ENCODE data around the gene HNRNPH1. TPM values are rescaled to one million over a fixed set of nuclear protein-coding genes. Genes with fewer than 3 reads are reported as not detected.

HNRNPH1 gene
- total RNA-seq, 1 experiment from 2014 or later = 1,009 TPM

DNA sequence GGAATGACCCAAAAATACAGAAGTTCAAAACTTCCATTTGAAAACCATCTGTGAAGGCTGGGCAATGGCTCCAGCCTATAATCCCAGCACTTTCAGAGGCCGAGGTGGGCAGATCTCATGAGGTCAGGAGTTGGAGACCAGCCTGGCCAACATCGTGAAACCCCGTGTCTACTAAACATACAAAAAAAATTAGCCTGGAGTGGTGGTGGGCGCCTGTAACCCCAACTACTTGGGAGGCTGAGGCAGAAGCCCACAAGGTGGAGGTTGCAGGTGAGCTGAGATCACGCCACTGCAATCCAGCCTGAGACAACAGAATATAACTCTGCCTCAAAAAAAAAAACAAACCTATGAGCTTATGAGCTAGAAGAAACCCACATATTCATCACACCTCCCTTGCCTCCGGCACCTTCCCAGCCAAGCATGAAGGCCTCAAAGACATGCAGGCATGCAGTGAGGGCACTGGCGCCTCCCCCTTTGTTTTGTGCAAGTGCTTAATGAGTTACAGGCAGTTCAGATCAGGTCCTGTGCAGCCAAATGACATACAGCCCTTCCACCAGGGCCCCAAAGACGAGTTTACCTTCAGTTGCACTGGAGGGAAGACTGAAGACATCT, 9.9 kb downstream of the HNRNPH1 start:
- Histone ChIP-seq H3K27me3 (no peaks in the 10 kb centered on the region; the same call in 1 of the 2 replicates), H3K4me1 (no peaks in the 10 kb centered on the region), H3K36me3 (peaks cover 92% of the 10 kb centered on the region), H3K9me3 (replicated peaks) (no peaks in the 10 kb centered on the region), H3K27ac (no peak overlapping the region), H3K4me3 (no peak overlapping the region)
- DNase-seq = no peak

DNA sequence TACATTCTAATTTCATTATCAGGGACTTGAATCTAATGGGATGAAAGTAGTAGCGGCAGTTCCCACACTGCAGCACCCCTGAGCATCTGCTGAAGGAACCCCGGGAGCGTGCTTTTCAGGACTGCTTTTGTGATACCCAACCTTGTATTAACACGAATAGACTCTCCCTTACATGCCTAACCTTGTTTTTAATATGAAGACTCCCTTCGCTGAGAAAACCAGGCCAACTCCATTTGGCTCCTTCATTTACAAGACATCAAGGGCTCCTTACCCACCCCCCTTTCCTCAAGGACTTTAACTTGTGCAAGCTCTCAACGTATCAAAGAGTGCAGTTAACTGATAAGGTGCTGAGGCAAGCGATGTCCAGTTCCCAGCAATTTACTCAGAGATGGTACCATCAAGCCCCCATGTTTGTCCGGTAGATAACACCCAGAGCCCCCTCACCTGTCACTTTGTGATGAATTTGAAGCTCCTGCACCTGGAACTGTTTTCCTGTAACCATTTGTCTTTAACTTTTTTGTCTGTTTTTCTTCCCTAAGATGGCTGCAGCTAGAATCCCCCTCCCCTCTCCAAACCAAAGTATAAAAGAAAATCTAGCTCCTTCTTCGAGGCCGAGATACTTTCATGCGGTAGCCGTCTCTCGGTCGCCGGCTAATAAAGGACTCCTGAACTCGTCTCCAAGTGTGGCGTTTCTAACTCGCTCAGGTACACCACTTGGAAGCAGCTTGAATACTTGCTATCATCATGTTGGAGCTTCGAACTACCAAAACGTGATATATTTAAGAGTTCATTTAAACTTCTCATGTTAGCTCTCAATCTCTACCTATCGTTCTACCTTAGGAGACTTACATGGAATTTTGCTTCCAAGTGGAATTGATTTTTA, 10.7 kb downstream of the HNRNPH1 start:
- H3K27ac ChIP-seq = no peak overlapping the region

GRCh38 chr5:179610903-179611265, 12.6 kb downstream of the HNRNPH1 start:
- Histone ChIP-seq H3K36me3 (peaks cover 75% of the 10 kb centered on the region), H3K4me1 (no peaks in the 10 kb centered on the region), H3K27ac (no peak overlapping the region), H3K4me3 (no peak overlapping the region), H3K9me3 (replicated peaks) (no peaks in the 10 kb centered on the region), H3K27me3 (no peaks in the 10 kb centered on the region; the same call in 1 of the 2 replicates)
- DNase-seq = no peak

More for the DNA sequence above, 10.7 kb downstream of the HNRNPH1 start:
- peak in 1 of 2 experiments; percentile 37 for DNase-seq
- no peaks in the 10 kb centered on the region; the same call in 1 of the 2 replicates for H3K27me3 ChIP-seq
- H3K4me1 ChIP-seq = no peaks in the 10 kb centered on the region
- H3K36me3 ChIP-seq = peaks cover 89% of the 10 kb centered on the region
- H3K4me3 ChIP-seq = no peak overlapping the region
- H3K9me3 ChIP-seq (replicated peaks) = no peaks in the 10 kb centered on the region

GRCh38 chr5:179610109-179610902, 13.2 kb downstream of the HNRNPH1 start:
- Histone ChIP-seq H3K27me3 (no peaks in the 10 kb centered on the region; the same call in 1 of the 2 replicates), H3K27ac (no peak overlapping the region), H3K9me3 (replicated peaks) (no peaks in the 10 kb centered on the region), H3K4me1 (no peaks in the 10 kb centered on the region), H3K36me3 (peaks cover 70% of the 10 kb centered on the region), H3K4me3 (no peak overlapping the region)
- DNase-seq = peak in 1 of 2 experiments; percentile 30

DNA sequence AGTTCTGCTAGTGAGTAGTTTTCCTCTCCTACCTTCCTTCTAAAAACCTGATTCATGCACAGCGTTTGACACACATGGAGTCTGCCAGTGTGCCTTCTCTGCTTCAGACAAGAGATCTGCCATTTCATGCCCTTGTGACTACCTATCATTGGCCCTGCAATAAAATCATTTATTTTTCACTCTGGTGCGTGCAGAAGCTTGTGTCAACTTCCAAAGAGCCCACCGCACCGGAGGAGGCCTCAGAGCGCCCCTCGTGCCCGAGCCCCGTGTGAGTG, 13.7 kb downstream of the HNRNPH1 start:
- no peaks in the 10 kb centered on the region for H3K9me3 ChIP-seq (replicated peaks)
- DNase-seq = no peak
- H3K27me3 ChIP-seq = no peaks in the 10 kb centered on the region; the same call in 1 of the 2 replicates
- no peak overlapping the region for H3K27ac ChIP-seq
- H3K36me3 ChIP-seq = peaks cover 66% of the 10 kb centered on the region
- H3K4me1 ChIP-seq = no peaks in the 10 kb centered on the region
- no peak overlapping the region for H3K4me3 ChIP-seq

DNA sequence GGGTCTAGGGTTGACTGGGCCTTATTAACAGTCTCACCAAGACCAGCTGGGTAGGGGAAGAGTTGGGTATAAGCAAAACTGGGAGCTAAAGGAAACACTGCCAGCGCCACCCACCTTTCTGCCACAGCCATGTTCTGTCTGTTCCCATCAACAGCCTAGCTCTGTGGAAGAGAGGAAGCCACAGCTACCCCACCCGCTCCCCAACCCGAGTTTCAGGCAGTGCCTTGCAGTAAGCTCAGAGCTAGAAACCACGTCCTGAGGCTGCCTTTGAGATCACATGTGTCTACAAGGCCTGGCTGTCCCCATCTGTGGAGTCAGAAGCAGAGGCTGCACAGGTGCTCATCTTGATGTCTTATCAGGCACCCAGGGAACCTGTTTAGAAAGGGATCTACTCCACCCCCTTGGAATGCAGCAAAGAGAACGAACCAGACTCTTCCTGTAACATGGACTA, 15.3 kb downstream of the HNRNPH1 start:
- Histone ChIP-seq H3K4me3 (no peak overlapping the region), H3K9me3 (replicated peaks) (no peaks in the 10 kb centered on the region), H3K27me3 (no peaks in the 10 kb centered on the region; the same call in 1 of the 2 replicates), H3K27ac (no peak overlapping the region), H3K36me3 (peaks cover 52% of the 10 kb centered on the region), H3K4me1 (no peaks in the 10 kb centered on the region)
- no peak for DNase-seq

DNA sequence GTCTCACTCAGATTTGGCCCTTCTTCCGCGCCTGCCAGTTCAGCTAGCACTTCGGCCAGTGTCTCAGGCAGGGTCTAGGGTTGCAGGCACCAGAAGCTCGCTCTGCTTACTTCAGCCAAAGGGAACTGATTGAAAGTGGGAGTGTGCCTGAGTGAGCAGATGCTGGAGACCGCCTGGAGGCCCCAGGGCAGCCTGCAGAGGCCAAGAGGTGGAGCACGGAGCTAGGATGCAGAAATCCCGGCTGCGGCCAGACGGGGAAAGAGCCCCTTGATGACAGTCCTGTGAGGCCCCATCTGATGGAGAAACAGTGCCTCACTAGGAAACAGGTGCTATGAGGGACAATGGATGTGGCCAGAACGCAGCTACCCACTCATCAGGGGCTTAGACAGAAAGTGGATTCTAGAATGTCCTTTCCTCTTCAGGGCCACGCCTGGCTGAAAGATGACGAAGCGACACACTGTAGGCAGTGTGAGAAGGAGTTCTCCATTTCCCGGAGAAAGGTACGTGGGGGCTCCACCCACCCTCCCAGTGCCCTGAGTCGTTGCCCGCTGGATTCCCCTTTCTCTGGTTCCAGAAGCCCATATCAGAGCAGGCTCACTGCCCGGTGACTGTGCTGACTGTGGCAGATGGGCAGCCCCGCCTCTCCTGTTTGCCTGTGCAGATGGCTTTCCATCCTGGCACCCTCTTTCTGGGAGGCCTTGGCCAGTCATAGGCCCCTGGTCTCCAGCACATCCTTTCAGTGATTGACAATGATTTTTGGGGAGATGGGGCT, 16.1 kb downstream of the HNRNPH1 start:
- H3K27ac ChIP-seq = no peak overlapping the region

GRCh38 chr5:179606910-179607159, 16.6 kb downstream of the HNRNPH1 start:
- peaks cover 45% of the 10 kb centered on the region for H3K36me3 ChIP-seq

More for the DNA sequence above, 16.1 kb downstream of the HNRNPH1 start:
- Histone ChIP-seq H3K36me3 (peaks cover 49% of the 10 kb centered on the region), H3K4me1 (no peaks in the 10 kb centered on the region), H3K27me3 (no peaks in the 10 kb centered on the region), H3K9me3 (replicated peaks) (no peaks in the 10 kb centered on the region), H3K4me3 (no peak overlapping the region)
- no peak for DNase-seq

GRCh38 chr5:179606071-179606909, 17.2 kb downstream of the HNRNPH1 start:
- Histone ChIP-seq H3K4me1 (no peaks in the 10 kb centered on the region), H3K9me3 (replicated peaks) (no peaks in the 10 kb centered on the region), H3K4me3 (no peak overlapping the region), H3K27ac (no peak overlapping the region), H3K27me3 (no peaks in the 10 kb centered on the region), H3K36me3 (peaks cover 40% of the 10 kb centered on the region)
- DNase-seq = peak in 1 of 2 experiments; percentile 35

More at GRCh38 chr5:179606910-179607159, 16.6 kb downstream of the HNRNPH1 start:
- Histone ChIP-seq H3K27ac (no peak overlapping the region), H3K4me3 (no peak overlapping the region), H3K9me3 (replicated peaks) (no peaks in the 10 kb centered on the region), H3K4me1 (no peaks in the 10 kb centered on the region), H3K27me3 (no peaks in the 10 kb centered on the region)
- DNase-seq = no peak

- Histone ChIP-seq H3K9me3 (replicated peaks) (no peaks in the 10 kb centered on the region), H3K27ac (no peak overlapping the region), H3K4me3 (no peak overlapping the region), H3K36me3 (peaks cover 31% of the 10 kb centered on the region), H3K4me1 (no peaks in the 10 kb centered on the region), H3K27me3 (no peaks in the 10 kb centered on the region)
- DNase-seq = no peak
These were observed 18.2 kb downstream of the HNRNPH1 start for GRCh38 chr5:179605026-179605833.

DNA sequence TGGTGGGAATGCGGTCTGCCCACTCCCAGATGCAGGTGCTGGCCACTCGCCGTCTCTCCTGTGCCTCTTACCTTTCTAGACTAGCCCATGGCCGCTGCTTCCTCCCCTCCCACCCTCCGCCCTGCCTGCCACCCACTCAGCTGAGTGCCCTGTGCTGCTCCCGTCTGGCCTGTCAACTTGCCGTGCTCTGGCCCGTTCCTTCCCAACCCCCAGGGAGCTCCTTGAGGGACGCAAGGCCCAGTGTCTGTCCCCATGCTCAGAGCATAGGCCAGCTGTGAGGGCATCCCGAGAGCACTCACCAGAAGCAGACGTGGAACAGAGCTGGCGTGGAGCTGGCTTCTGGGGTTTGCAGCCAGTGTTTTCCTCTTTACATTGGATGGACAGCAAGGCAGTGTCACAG, 20.2 kb downstream of the HNRNPH1 start:
- Histone ChIP-seq H3K27me3 (no peaks in the 10 kb centered on the region), H3K4me3 (no peak overlapping the region), H3K4me1 (no peaks in the 10 kb centered on the region), H3K36me3 (peaks cover 20% of the 10 kb centered on the region), H3K9me3 (replicated peaks) (no peaks in the 10 kb centered on the region), H3K27ac (no peak overlapping the region)
- DNase-seq = no peak

GRCh38 chr5:179601871-179602625, 21.4 kb downstream of the HNRNPH1 start:
- Histone ChIP-seq H3K36me3 (peaks cover 19% of the 10 kb centered on the region), H3K4me1 (no peaks in the 10 kb centered on the region), H3K9me3 (replicated peaks) (no peaks in the 10 kb centered on the region), H3K27ac (no peak overlapping the region), H3K4me3 (no peak overlapping the region), H3K27me3 (no peaks in the 10 kb centered on the region)
- DNase-seq = no peak

GRCh38 chr5:179599973-179600372, 23.5 kb downstream of the HNRNPH1 start:
- Histone ChIP-seq H3K36me3 (peaks cover 22% of the 10 kb centered on the region), H3K4me1 (no peaks in the 10 kb centered on the region), H3K4me3 (no peak overlapping the region), H3K9me3 (replicated peaks) (no peaks in the 10 kb centered on the region), H3K27ac (no peak overlapping the region), H3K27me3 (no peaks in the 10 kb centered on the region)
- no peak for DNase-seq
